Kidney epithelial cell (primary cell): ENCODE measurements around the gene VPREB1. TPM values are rescaled to one million over a fixed set of nuclear protein-coding genes. Genes with fewer than 3 reads are reported as not detected.

ENCODE experiments used
- DNase-seq: peaks from one replicate; pipeline ENCODE4 v3.0.0-alpha.2; 2010; ENCODE audit warnings: low read depth
- H3K27me3 ChIP-seq: 2 replicates; pipeline ENCODE4 v1.6.0; 2011; ENCODE audit warnings: low read length; ENCODE audit not compliant: control insufficient read depth, insufficient read depth
- H3K36me3 ChIP-seq: 2 replicates; pipeline ENCODE4 v1.5.1; 2011; ENCODE audit warnings: low read length; ENCODE audit not compliant: control insufficient read depth, insufficient read depth
- H3K4me3 ChIP-seq: 2 replicates; pipeline ENCODE4 v1.5.1; 2011; ENCODE audit warnings: low read depth, mild to moderate bottlenecking, control low read depth, low read length
- CTCF ChIP-seq: IDR thresholded peaks from 2 replicates; pipeline ENCODE4 v1.5.1; 2011; ENCODE audit warnings: mild to moderate bottlenecking, moderate library complexity, low read length, control low read depth, inconsistent platforms; ENCODE audit not compliant: insufficient read depth, poor library complexity, severe bottlenecking
- total RNA-seq: library from RNA; depleted of rRNA; stranded (reverse); fragments of >200 nt; gene quantifications from 2 replicates; pipeline ENCODE4 v1.2.3, GENCODE V29; 2015

VPREB1 gene
- total RNA-seq, 1 donor from 2014 or later = not detected

DNA sequence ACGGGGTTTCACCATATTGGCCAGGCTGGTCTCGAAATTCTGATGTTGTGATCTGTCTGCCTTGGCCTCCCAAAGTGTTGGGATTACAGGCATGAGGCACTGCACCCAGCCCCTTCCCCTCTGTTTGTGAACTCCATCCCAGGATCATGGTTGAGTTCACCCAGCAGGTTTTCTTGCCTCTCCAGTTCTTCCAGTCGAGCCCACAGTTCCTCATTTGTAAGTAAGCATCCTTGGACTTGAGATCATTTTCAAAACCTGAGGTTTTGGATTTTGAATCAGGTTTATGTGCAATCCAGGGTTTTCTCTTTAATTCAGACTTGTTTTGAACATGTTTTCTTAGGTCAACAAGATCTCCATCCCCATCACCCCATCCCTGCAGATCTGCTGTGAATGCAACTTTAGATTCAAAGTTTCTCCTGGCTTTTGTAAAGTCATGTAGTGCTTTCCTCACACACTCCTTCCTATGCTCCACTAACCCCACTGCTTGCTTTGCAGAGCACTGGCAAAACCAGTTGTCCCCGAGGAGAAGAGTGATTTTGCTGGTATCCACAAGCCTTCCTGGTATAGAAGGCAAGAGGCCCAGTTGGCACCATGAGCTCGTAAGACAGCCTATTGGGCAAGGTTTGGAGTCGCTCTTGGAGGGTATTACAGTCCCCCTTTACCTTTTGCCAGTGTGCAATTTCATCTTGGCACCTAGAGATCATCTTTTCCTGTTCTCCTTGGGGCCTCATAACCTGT lies 14.7 kb upstream of the VPREB1 start:
- H3K27me3 ChIP-seq = peaks cover 5% of the 10 kb centered on the region
- no peak for TF ChIP-seq CTCF
- no peak overlapping the region for H3K4me3 ChIP-seq
- DNase-seq = no peak
- H3K36me3 ChIP-seq = no peaks in the 10 kb centered on the region

DNA sequence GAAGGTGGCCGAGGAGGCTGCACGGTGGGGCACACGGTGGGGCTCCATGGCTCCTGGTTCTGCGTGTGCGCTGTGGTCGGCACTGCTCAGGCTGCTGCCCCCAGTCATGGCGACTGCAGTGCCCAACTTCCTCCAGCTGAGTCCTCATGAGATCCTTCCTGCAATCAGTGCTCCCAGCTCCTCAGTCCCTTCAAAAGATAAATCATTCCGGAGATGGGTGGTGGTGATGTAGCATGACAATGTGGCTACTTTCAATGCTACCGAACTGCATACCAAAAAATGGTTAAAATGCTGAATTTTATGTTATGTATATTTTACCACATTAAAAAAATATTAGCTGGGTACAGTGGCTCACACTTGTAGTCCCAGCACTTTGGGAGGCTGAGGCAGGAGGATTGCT lies 14.1 kb upstream of the VPREB1 start:
- H3K4me3 ChIP-seq = no peak overlapping the region
- peaks cover 5% of the 10 kb centered on the region for H3K27me3 ChIP-seq
- DNase-seq = no peak
- TF ChIP-seq CTCF = no peak
- H3K36me3 ChIP-seq = no peaks in the 10 kb centered on the region

GRCh38 chr22:22233081-22233480 lies 11.5 kb upstream of the VPREB1 start:
- no peaks in the 10 kb centered on the region for H3K36me3 ChIP-seq
- no peak overlapping the region for H3K4me3 ChIP-seq
- DNase-seq = no peak
- TF ChIP-seq CTCF = no peak
- H3K27me3 ChIP-seq = peaks cover 5% of the 10 kb centered on the region

GRCh38 chr22:22235558-22235957 lies 9.0 kb upstream of the VPREB1 start:
- no peak for DNase-seq
- Histone ChIP-seq H3K4me3 (no peak overlapping the region), H3K36me3 (no peaks in the 10 kb centered on the region), H3K27me3 (no peaks in the 10 kb centered on the region)
- TF ChIP-seq CTCF = peak; percentile 54

GRCh38 chr22:22237521-22237920 lies 7.1 kb upstream of the VPREB1 start:
- no peak for TF ChIP-seq CTCF
- peaks cover 3% of the 10 kb centered on the region for H3K27me3 ChIP-seq
- no peak overlapping the region for H3K4me3 ChIP-seq
- DNase-seq = no peak
- no peaks in the 10 kb centered on the region for H3K36me3 ChIP-seq
